BE2C (cell line): ENCODE results near the gene ZNF491.
A peak's percentile ranks its signal among the peaks of the same experiment; 100 is the strongest.
"Not testable (repeated sequence)": the region's sequence is repeated elsewhere in the genome, so short reads cannot be mapped to it uniquely, and the experiment has no call there.

ENCODE experiments used
- DNase-seq: peaks from one replicate; pipeline ENCODE4 v3.0.0-alpha.2; 2020
- H3K27me3 ChIP-seq: fragments of 250-450 bp; sonication (Bioruptor Pico); 2 replicates; pipeline ENCODE4 v1.5.1; 2020; ENCODE audit warnings: mild to moderate bottlenecking
- H3K36me3 ChIP-seq: fragments of 250-450 bp; sonication (Bioruptor Pico); 2 replicates; pipeline ENCODE4 v1.5.1; 2020; ENCODE audit warnings: mild to moderate bottlenecking
- H3K4me1 ChIP-seq: fragments of 250-450 bp; sonication (Bioruptor Pico); 2 replicates; pipeline ENCODE4 v1.5.1; 2020
- H3K4me3 ChIP-seq: 2 replicates; pipeline ENCODE4 v1.5.1; 2011; ENCODE audit warnings: low read depth, low read length
- H3K9me3 ChIP-seq: fragments of 250-450 bp; sonication (Bioruptor Pico); 2 replicates; pipeline ENCODE4 v1.5.1; 2020
- TF ChIP-seq, protein P1 (sequence below): IDR thresholded peaks from 2 replicates; pipeline ENCODE4 v1.5.1; 2012; ENCODE audit warnings: mild to moderate bottlenecking, low read depth, low read length

Gene ZNF491

DNA sequence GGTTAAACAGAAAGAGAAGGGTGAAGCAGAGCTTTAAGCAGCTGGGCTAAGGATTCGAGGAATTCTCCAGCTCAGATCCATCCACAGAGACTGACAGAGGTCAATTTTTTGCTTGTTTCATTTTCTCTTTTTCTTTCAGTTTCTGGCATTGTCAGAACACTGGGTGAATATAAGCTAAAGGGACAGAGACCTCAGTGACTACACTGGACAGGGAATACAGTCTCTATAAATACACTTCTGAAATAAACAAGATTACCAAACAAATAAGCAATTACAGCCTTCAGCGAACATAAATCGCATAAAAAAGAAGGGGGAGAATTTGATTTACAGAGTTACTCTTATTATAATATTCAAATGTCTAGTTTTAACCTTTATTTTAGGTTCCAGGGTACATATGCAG is 35.2 kb upstream of the ZNF491 start:
- Histone ChIP-seq H3K27me3 (no peaks in the 10 kb centered on the region), H3K4me1 (peaks cover 4% of the 10 kb centered on the region), H3K36me3 (no peaks in the 10 kb centered on the region), H3K9me3 (no peaks in the 10 kb centered on the region; the same call in 1 of the 2 replicates), H3K4me3 (no peak overlapping the region)
- no peak for DNase-seq
- TF ChIP-seq, protein P1, sequence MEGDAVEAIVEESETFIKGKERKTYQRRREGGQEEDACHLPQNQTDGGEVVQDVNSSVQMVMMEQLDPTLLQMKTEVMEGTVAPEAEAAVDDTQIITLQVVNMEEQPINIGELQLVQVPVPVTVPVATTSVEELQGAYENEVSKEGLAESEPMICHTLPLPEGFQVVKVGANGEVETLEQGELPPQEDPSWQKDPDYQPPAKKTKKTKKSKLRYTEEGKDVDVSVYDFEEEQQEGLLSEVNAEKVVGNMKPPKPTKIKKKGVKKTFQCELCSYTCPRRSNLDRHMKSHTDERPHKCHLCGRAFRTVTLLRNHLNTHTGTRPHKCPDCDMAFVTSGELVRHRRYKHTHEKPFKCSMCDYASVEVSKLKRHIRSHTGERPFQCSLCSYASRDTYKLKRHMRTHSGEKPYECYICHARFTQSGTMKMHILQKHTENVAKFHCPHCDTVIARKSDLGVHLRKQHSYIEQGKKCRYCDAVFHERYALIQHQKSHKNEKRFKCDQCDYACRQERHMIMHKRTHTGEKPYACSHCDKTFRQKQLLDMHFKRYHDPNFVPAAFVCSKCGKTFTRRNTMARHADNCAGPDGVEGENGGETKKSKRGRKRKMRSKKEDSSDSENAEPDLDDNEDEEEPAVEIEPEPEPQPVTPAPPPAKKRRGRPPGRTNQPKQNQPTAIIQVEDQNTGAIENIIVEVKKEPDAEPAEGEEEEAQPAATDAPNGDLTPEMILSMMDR: no peak

DNA sequence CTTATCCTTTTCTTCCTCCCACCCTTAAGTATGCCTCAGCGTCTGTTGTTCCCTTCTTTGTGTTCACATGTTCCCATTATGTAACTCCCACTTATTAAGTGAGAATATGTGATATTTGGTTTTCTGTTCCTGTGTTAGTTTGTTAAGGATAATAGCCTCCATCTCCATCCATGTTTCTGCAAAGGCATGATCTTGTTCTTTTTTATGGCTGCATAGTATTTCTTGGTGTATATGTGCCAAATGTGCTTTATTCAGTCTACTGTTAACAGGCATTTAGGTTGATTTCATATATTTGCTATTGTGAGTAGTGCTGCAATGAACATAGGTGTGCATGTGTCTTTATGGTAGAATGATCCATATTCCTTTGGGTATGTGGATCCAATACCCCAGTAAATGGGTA is 34.7 kb upstream of the ZNF491 start:
- Histone ChIP-seq H3K9me3 (no peaks in the 10 kb centered on the region; the same call in 1 of the 2 replicates), H3K36me3 (no peaks in the 10 kb centered on the region), H3K27me3 (no peaks in the 10 kb centered on the region), H3K4me1 (peaks cover 4% of the 10 kb centered on the region), H3K4me3 (no peak overlapping the region)
- TF ChIP-seq, protein P1: no peak
- DNase-seq: no peak

DNA sequence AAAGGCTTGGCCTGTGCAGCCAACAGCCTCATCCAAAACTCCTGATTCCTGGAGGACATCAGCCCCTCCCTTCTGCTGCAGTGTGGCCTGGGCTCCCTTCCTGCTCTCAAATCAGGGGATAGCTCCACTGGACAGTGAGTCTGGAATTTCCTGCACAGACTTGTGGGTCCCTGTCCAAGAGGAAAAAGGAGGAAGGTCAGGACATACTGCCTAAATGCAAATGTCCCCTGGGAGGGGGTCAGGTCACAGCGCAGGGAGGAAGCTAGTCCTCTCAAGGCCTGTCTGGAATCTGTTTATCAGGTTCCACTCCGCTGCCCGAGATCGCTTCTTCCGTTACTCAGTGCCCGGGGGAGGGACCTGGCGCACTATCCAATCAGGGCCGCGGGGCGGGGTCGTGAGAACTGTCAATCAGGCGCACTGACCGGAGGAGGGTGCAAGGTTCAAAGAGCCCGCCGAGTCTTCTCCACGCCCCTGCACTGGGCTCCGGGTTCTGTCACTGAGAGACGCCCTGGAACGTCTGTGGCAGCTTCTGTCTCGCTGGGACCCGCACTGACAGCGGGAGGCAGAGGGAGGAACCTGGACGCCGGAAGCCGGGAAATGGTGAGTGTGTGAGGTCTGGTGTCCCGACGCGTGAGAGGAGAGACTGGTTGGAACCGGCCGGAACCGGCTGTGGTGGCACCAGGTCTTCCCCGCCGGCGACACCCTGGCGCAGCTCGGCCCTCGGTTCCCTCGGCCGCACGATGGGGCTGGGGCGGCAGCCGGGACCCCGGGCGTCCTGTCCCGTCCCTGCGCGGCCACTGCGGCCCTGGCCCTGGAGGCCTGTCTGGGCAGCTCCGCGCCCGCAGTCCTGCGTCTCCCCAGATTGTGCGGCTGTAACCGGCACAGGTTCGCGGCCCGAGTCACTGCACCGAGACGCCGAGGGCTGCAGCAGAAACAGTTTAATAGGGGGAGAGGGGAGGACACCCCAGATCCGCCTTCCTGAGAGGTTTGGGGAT is 31.4 kb upstream of the ZNF491 start, which contains the start of gene ZNF441:
Gene ZNF441 (plus strand): TSS at position 404 of the 995 bp plus-strand sequence. CDS start 194 bp downstream, at position 598.
- TF ChIP-seq, protein P1: no peak
- Histone ChIP-seq H3K9me3 (no peaks in the 10 kb centered on the region; the same call in 1 of the 2 replicates), H3K4me1 (peaks cover 4% of the 10 kb centered on the region), H3K27me3 (no peaks in the 10 kb centered on the region), H3K4me3 (peak within 1 kb of the TSS; percentile 82), H3K36me3 (no peaks in the 10 kb centered on the region)
- peak; percentile 99 for DNase-seq

DNA sequence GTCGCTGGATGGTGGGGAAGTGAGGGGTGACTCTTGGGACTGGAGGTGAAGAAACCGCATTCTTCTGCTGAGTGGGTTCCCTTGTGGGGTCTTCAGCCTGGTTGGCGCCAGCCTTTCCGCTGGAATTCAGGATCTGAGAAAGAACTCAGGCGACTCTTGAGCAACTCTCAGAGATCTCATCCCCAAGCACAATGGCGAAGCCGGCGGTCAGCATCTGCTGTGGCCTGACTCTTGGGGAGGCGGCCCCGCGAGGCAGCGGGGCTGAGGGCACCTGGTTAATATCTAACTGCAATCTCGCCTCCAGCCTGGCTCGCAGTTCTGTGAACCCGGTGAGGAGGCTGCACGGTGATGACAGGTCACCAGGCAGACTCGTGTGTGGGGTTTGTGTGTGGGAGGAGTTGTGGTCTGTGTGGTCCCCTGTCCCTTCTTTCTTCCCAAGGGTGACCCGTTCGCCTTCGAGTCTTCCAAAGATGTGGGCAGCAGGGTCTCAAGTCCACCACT is 30.6 kb upstream of the ZNF491 start:
- Histone ChIP-seq H3K36me3 (no peaks in the 10 kb centered on the region), H3K4me3 (peak overlapping the region; percentile 82), H3K27me3 (no peaks in the 10 kb centered on the region), H3K4me1 (peaks cover 4% of the 10 kb centered on the region), H3K9me3 (no peaks in the 10 kb centered on the region; the same call in 1 of the 2 replicates)
- DNase-seq: peak; percentile 46
- TF ChIP-seq, protein P1: no peak

DNA sequence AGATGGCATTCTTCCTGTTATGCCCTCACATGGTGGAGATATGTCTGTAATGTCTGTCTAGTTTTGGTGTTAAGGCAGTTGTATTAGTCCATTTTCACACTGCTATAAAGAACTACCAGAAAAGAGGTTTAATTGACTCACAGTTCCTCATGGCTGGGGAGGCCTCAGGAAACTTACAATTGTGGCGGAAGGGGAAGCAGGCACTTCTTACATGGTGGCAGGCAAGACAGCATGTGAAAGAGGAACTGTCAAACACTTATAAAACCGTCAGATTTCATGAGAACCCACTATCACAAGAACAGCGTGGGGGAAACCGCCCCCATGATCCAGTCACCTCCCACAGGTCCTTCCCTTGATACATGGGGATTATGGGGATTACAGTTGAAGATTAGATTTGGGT is 28.3 kb upstream of the ZNF491 start:
- H3K9me3 ChIP-seq: no peaks in the 10 kb centered on the region
- peaks cover 4% of the 10 kb centered on the region for H3K4me1 ChIP-seq
- H3K27me3 ChIP-seq: no peaks in the 10 kb centered on the region
- no peak for DNase-seq
- TF ChIP-seq, protein P1: no peak
- H3K36me3 ChIP-seq: no peaks in the 10 kb centered on the region
- no peak overlapping the region for H3K4me3 ChIP-seq

DNA sequence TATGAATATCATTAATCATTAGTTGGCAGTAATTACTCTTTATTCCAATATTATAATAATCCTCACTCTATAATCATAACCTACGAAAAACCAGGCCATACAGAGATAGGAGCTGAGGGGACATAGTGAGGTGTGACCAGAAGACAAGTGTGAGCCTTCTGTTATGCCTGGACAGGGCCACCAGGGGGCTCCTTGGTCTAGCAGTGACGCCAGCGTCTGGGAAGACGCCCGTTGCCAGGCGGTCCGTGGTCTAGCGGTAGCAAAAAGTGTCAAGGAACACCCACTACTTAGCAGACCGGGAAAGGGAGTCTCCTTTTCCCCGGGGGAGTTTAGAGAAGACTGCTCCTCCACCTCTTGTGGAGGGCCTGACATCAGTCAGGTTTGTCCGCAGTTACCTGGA is 26.8 kb upstream of the ZNF491 start:
- DNase-seq, H3K27me3 ChIP-seq: not testable (repeated sequence)

DNA sequence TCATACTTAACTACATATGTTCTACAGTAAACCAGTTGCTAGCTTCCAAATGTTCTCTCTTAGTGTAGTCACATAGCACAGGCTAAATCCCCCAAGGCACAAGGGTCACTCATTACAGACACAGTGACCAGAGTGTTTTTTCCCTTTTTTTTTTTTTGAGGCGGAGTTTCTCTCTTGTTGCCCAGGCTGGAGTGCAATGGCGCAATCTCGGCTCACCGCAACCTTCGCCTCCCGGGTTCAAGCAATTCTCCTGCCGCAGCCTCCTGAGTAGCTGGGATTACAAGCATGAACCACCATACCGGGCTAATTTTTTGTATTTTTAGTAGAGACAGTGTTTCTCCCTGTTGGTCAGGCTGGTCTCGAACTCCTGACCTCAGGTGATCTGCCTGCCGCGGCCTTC is 21.7 kb upstream of the ZNF491 start:
- not testable (repeated sequence) for H3K27me3 ChIP-seq, H3K9me3 ChIP-seq, H3K4me1 ChIP-seq, H3K4me3 ChIP-seq, DNase-seq
- peaks cover 28% of the 10 kb centered on the region for H3K36me3 ChIP-seq

More for the DNA sequence above, 26.8 kb upstream of the ZNF491 start:
- H3K36me3 ChIP-seq, H3K9me3 ChIP-seq, H3K4me1 ChIP-seq, H3K4me3 ChIP-seq: not testable (repeated sequence)
- TF ChIP-seq, protein P1: peak; percentile 12; the same call in 1 of the 2 replicates
